Measurements from ENCODE around the gene C7.

- TF ChIP-seq POLR2A (IDR thresholded peaks at IDR 0.05) (no peak), CTCF (IDR thresholded peaks at IDR 0.05) (no peak)
Measured at GRCh38 chr5:40985501-40985900, 76.2 kb downstream of the C7 start.
